ENCODE data around the gene LDLRAD3. TPM values are rescaled to one million over a fixed set of nuclear protein-coding genes. Genes with fewer than 3 reads are reported as not detected.

Gene LDLRAD3
- total RNA-seq, 1 experiment from 2014 or later, result 12.1 TPM

GRCh38 chr11:36060926-36061325 lies 117.1 kb downstream of the LDLRAD3 start:
- H3K27me3 Mint-ChIP-seq (ENCODE audit: low read depth), result no peaks in the 10 kb centered on the region
- Histone ChIP-seq H3K23ac (ENCODE audit: insufficient read length, low read depth, low read length) (no peak overlapping the region), H2BK20ac (ENCODE audit: low read depth, low read length, poor library complexity, severe bottlenecking) (no peak overlapping the region), H2AFZ (ENCODE audit: low read length) (no peak overlapping the region), H2BK12ac (ENCODE audit: insufficient read length, low read depth, low read length) (no peak overlapping the region), H4K20me1 (ENCODE audit: control insufficient read depth, insufficient read depth, insufficient read length) (no peaks in the 10 kb centered on the region), H3K27ac (ENCODE audit: insufficient read length, low read depth, low read length) (no peak overlapping the region), H2BK5ac (ENCODE audit: insufficient read length, low read length) (no peak overlapping the region), H3K9ac (ENCODE audit: extremely low read depth, insufficient read length, low read length) (no peak overlapping the region), H4K8ac (replicated peaks; ENCODE audit: insufficient read length, low read depth, low read length) (no peak overlapping the region), H3K79me2 (ENCODE audit: insufficient read depth, low read length) (no peaks in the 10 kb centered on the region), H4K91ac (ENCODE audit: insufficient read length, low read depth, low read length) (no peak overlapping the region), H3K4me1 (ENCODE audit: insufficient read depth, low read length) (no peaks in the 10 kb centered on the region), H3K56ac (ENCODE audit: insufficient read length, low read depth, low read length) (no peak overlapping the region), H2BK120ac (ENCODE audit: low read depth, low read length, poor library complexity, severe bottlenecking) (no peak overlapping the region), H3K14ac (ENCODE audit: insufficient read depth, low read length) (no peak overlapping the region), H3K18ac (ENCODE audit: insufficient read length, low read depth, low read length) (no peak overlapping the region), H4K5ac (ENCODE audit: insufficient read length, low read depth, low read length) (no peak overlapping the region), H3T11ph (ENCODE audit: low read length) (no peak overlapping the region), H3K27me3 (ENCODE audit: insufficient read depth, low read length) (no peaks in the 10 kb centered on the region), H3K79me1 (ENCODE audit: insufficient read depth, low read depth, low read length, poor library complexity, severe bottlenecking) (no peaks in the 10 kb centered on the region), H3K23me2 (ENCODE audit: insufficient read length, low read depth, low read length, poor library complexity, severe bottlenecking) (no peaks in the 10 kb centered on the region), H2BK15ac (ENCODE audit: low read depth, low read length) (no peak overlapping the region), H3K4me2 (ENCODE audit: insufficient read depth, insufficient read length, low read length) (no peak overlapping the region), H3K9me3 (ENCODE audit: control insufficient read depth, low read depth, low read length) (no peaks in the 10 kb centered on the region), H2AK5ac (ENCODE audit: insufficient read length, low read length) (no peak overlapping the region), H3K4ac (ENCODE audit: low read depth, low read length) (no peak overlapping the region)
- H3K27ac Mint-ChIP-seq, result peak overlapping the region in 1 of 3 experiments; percentile 78; a peak in 1 of 7 replicates
- H3K4me3 Mint-ChIP-seq, result no peak overlapping the region
- DNase-seq, result no peak
- H3K4me1 Mint-ChIP-seq, result peaks cover 20 to 28% of the 10 kb centered on the region in 2 experiments
- H3K9me3 Mint-ChIP-seq, result peaks cover 7% of the 10 kb centered on the region in 2 experiments
- H3K36me3 Mint-ChIP-seq (ENCODE audit: insufficient read depth in 1 of 3, low read depth in 3 of 3), result peaks cover 6 to 19% (median 11%) of the 10 kb centered on the region in 3 experiments
- no peak for TF ChIP-seq CTCF (conservative IDR thresholded peaks at IDR 0.05)
- no CpG with 5 or more reads among the region's 7 CpGs for WGBS (ENCODE audit: extremely low coverage, insufficient read length, low lambda C conversion rate)
